ENCODE measurements around the gene NEDD8. TPM values are rescaled to one million over a fixed set of nuclear protein-coding genes. Genes with fewer than 3 reads are reported as not detected.

Gene NEDD8
- total RNA-seq, 4 donors from 2014 or later = 106 to 156 (median 122) TPM

GRCh38 chr14:24198814-24199524, 33.2 kb downstream of the NEDD8 start:
- no peak for TF ChIP-seq CTCF (IDR thresholded peaks at IDR 0.05; ENCODE audit: low read depth)

GRCh38 chr14:24197056-24197450, 35.1 kb downstream of the NEDD8 start:
- TF ChIP-seq CTCF (IDR thresholded peaks at IDR 0.05; ENCODE audit: low read depth) = no peak

DNA sequence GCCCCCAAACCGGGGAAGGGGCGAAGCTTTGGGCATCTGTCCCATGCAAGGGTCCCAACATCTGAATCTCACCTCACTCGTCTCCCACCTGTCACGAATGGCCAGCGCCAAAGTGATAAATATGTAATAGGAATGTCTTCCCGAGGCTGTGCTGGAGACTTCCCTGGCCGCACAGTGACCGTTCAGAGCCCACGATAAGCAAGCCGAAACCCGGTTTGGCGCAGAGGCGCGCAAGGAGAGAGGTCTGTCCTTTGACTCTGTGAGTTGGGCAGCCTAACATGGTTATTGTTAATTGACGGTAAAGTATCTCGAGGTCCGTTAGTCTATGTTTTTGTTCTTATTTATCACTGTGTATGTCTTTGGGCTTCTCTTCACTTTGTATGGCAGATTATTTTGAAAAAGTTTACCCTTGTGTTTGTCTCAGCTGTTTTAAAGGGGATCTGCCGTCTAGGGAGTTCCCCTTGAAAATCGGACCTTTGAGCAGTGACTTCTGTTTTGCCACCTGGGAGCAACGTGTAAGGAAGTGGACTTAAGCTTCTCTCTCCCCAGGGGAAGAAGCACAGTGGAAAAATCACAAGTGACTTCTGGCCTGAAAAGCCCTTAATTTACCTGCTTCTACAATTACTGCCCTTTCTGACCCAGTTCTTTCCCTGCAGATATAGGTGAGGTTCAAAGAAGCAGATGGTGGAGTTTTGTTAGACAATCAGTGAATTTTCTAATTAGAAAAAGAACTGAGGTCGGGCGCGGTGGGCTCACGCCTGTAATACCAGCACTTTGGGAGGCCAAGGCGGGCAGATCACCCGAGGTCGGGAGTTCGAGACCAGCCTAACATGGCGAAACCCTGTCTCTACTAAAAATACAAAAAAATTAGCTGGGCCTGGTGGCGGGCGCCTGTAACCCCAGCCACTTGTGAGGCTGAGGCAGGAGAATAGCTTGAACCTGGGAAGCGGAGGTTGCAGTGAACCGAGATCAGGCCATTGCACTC, 35.8 kb downstream of the NEDD8 start:
- TF ChIP-seq CTCF (IDR thresholded peaks at IDR 0.05; ENCODE audit: low read depth) = no peak

- no peak for TF ChIP-seq CTCF (IDR thresholded peaks at IDR 0.05; ENCODE audit: low read depth)
Measured at GRCh38 chr14:24195186-24196070, 36.7 kb downstream of the NEDD8 start, which contains the start of gene TM9SF1. TM9SF1 (minus strand) TSS chr14:24195441; CDS start chr14:24195019, 422 bp downstream.

- TF ChIP-seq CTCF (IDR thresholded peaks at IDR 0.05; ENCODE audit: low read depth) = no peak
Measured at GRCh38 chr14:24194873-24195185, 37.3 kb downstream of the NEDD8 start.

- TF ChIP-seq CTCF (IDR thresholded peaks at IDR 0.05; ENCODE audit: low read depth) = no peak
Measured at GRCh38 chr14:24194186-24194872, 37.8 kb downstream of the NEDD8 start.
